ENCODE results near the gene RSPRY1. TPM values are rescaled to one million over a fixed set of nuclear protein-coding genes. Genes with fewer than 3 reads are reported as not detected.
"Not testable (repeated sequence)": the region's sequence is repeated elsewhere in the genome, so short reads cannot be mapped to it uniquely, and the experiment has no call there.

Gene RSPRY1
- total RNA-seq, 6 experiments from 2014 or later: 38.8 to 51.9 (median 47.7) TPM

DNA sequence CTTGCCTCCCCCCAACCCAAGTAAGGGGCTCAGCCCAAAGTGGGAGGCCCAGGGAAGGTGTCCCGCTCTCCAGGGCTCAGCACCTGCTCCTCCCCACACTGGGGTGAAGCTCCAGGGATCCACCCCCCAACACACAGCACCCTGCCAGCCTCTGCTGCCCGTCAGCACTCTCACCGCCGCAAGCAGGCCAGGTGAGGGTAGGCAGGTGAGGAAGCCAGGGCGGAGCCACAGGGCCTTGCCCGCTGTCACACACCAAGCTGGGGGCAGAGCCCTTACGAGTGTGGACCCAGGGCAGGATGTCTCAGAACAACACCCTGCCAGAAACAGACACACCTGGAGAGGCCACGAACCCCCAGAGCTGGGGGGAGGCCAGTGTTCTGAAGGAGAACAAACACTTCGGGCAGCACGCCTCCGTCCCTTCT lies 78.8 kb downstream of the RSPRY1 start:
- Mint-ChIP-seq H3K9me3 (no peaks in the 10 kb centered on the region), H3K36me3 (ENCODE audit: low read depth) (no peaks in the 10 kb centered on the region), H3K4me1 (ENCODE audit: low read depth) (peaks cover 17% of the 10 kb centered on the region), H3K27me3 (ENCODE audit: insufficient read depth) (peaks cover 3% of the 10 kb centered on the region), H3K4me3 (no peak overlapping the region), H3K27ac (no peak overlapping the region)
- no peak for DNase-seq
- TF ChIP-seq, protein P1, sequence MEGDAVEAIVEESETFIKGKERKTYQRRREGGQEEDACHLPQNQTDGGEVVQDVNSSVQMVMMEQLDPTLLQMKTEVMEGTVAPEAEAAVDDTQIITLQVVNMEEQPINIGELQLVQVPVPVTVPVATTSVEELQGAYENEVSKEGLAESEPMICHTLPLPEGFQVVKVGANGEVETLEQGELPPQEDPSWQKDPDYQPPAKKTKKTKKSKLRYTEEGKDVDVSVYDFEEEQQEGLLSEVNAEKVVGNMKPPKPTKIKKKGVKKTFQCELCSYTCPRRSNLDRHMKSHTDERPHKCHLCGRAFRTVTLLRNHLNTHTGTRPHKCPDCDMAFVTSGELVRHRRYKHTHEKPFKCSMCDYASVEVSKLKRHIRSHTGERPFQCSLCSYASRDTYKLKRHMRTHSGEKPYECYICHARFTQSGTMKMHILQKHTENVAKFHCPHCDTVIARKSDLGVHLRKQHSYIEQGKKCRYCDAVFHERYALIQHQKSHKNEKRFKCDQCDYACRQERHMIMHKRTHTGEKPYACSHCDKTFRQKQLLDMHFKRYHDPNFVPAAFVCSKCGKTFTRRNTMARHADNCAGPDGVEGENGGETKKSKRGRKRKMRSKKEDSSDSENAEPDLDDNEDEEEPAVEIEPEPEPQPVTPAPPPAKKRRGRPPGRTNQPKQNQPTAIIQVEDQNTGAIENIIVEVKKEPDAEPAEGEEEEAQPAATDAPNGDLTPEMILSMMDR (IDR thresholded peaks at IDR 0.05): no peak

DNA sequence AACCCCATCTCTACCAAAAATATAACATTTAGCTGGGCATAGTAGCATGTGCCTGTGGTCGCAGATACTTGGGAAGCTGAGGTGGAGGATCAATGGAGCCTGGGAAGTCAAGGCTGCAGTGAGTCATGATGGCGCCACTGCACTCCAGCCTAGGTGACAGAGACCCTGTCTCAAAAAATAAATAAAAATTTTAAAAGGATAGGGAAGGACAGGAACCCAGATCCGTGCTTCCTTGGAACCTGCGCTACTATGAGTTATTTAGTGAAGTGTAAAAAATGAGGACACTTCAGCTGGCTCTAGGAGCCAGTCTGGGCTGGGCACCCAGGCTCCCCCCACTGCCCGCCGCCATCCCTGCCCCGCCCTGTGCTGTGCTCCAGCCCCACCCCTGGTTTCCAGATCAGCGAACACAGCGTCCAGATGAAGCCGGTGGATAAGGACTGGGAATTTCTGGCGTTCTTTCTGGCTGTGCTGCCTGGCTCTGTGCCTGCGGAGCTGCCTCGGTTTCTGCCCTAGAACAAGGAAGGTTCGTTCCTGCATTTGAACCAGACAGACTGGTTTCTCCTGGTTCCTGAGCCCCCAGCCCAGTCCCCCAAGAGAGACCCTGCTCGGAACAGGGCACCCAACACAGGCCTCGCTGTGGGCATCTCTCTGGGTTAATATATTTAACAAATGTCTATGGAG lies 79.9 kb downstream of the RSPRY1 start:
- Mint-ChIP-seq H3K4me1 (ENCODE audit: low read depth) (peaks cover 7% of the 10 kb centered on the region; the same call in 1 of the 2 replicates), H3K4me3 (no peak overlapping the region), H3K27ac (no peak overlapping the region)

DNA sequence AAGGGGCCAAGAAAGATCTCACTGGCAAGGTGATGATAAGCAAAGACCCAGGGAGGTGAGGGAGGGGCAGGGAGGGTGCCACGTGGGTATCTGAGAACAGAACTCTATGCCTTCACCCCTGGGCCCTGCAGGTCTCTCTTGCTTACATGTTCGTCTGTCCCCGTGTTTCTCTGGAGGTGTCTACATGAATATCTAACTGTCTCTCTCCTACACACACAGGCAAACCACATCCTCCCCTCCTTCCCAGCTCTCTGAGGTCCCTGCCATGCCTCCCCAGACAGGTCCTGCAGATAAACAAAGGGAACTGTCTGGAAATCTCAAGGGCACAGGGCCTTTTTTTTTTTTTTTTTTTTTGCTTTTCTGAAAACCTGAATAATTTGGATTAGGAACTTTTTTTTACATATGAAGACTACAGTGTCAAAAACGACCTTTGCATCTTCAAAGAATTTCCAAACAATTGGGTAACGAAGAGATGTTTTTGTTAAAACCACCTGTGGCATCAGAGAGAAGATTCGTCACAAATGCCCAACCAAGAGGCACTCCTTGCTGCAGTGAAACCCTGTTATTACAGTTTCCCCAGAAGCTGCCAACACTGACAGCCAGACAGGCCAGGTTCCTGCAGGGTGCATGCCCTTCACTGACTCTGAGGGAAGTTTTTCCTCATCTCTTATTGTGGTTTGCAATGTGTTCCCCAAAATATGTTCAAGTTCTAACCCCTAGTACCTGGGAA lies 80.6 kb downstream of the RSPRY1 start:
- Mint-ChIP-seq H3K4me3 (no peak overlapping the region), H3K27ac (no peak overlapping the region), H3K4me1 (ENCODE audit: low read depth) (peaks cover 7% of the 10 kb centered on the region; the same call in 1 of the 2 replicates), H3K36me3 (ENCODE audit: low read depth) (no peaks in the 10 kb centered on the region), H3K9me3 (no peaks in the 10 kb centered on the region), H3K27me3 (ENCODE audit: insufficient read depth) (peaks cover under 1% of the 10 kb centered on the region)
- no peak for DNase-seq
- TF ChIP-seq, protein P1 (IDR thresholded peaks at IDR 0.05): no peak

More for the DNA sequence above, 79.9 kb downstream of the RSPRY1 start:
- TF ChIP-seq, protein P1 (IDR thresholded peaks at IDR 0.05): no peak
- peaks cover 3% of the 10 kb centered on the region for H3K27me3 Mint-ChIP-seq (ENCODE audit: insufficient read depth)
- H3K9me3 Mint-ChIP-seq: no peaks in the 10 kb centered on the region
- no peaks in the 10 kb centered on the region for H3K36me3 Mint-ChIP-seq (ENCODE audit: low read depth)
- DNase-seq: no peak

DNA sequence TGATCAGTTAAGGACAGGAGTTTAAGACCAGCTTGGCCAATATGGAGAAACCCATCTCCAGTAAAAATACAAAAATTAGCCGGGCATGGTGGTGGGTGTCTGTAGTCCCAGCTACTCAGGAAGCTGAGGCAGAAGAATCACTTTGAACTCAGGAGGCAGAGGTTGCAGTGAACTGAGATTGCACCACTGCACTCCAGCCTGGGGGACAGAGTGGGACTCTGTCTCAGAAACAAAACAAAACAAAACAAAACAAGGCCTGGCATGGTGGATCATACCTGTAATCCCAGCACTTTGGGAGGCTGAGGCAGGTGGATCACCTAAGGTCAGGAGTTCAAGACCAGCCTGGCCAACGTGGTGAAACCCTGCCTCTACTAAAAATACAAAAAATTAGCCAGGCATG lies 81.2 kb downstream of the RSPRY1 start:
- not testable (repeated sequence) for H3K36me3 Mint-ChIP-seq (ENCODE audit: low read depth); H3K27ac Mint-ChIP-seq; H3K4me1 Mint-ChIP-seq (ENCODE audit: low read depth); DNase-seq; H3K9me3 Mint-ChIP-seq; H3K4me3 Mint-ChIP-seq; H3K27me3 Mint-ChIP-seq (ENCODE audit: insufficient read depth)

DNA sequence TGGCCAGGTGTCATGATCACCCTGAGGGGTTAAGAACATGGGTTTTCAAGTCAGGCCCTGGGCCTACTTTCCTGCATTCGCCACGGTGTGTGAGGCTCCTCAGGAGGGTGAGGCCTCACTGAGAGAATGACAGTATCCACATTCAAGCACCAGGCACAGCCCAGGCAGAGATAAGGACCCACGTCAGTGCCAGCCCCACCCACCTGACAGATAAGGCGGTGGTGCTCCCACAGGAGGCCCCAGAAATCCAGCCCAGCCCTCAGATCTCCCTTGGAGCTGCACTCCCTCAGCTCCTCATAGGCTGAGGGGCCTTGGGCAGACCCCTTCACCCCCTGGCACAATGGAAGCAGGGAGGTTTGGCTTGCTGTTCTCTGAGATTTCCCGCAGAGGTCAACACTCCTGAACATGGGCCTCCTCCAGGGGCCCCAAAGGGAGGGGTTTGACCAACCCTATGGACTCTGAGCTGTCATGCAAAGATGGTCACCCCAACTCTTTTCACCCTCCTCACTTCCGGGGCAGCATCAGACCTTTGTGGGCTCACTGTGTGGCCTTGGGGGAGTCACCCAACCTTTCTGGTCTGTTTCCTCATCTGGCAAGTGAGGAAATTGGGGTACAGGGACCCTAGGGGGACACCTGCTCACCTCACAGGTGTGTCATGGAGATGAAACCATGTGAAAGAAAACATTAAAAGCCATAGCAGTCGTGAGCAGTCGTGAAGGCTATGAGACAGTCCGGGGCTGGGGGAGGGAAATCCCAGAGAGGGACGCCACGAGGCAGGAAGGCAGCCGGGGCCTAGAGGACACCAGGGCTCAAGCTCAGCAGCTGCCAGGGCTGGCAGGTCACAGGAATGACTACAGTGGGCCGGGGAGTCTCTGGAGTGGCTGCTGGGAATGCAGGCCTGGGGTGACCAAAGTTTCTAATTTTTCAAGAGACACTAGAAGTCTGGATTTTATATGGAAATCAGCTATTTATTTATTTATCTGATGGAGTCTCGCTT lies 83.0 kb downstream of the RSPRY1 start:
- no peak overlapping the region for H3K4me3 Mint-ChIP-seq
- no peak for DNase-seq

More for the DNA sequence above, 83.0 kb downstream of the RSPRY1 start:
- H3K4me1 Mint-ChIP-seq (ENCODE audit: low read depth): peaks cover 7% of the 10 kb centered on the region; the same call in 1 of the 2 replicates
- H3K36me3 Mint-ChIP-seq (ENCODE audit: low read depth): no peaks in the 10 kb centered on the region
- H3K27ac Mint-ChIP-seq: no peak overlapping the region
- TF ChIP-seq, protein P1 (IDR thresholded peaks at IDR 0.05): no peak
- no peaks in the 10 kb centered on the region for H3K9me3 Mint-ChIP-seq
- H3K27me3 Mint-ChIP-seq (ENCODE audit: insufficient read depth): no peaks in the 10 kb centered on the region; the same call in none of the 2 replicates

All from HFFc6 (cell line).